Activated CD4-positive, alpha-beta T cell treated with anti-CD3 and anti-CD28 coated beads, Interleukin-2, amount 10 ng/mL, durations not matched to agents 24 days and 14 days (primary cell): ENCODE results near the gene SNX30. TPM values are rescaled to one million over a fixed set of nuclear protein-coding genes. Genes with fewer than 3 reads are reported as not detected.

ENCODE experiments used
- DNase-seq: peaks from one replicate; pipeline ENCODE4 v3.0.0; 2022
- H3K27ac Mint-ChIP-seq: one replicate; pipeline ENCODE4 v1.8.0; 2022; ENCODE audit warnings: mild to moderate bottlenecking, mixed read lengths
- H3K27me3 Mint-ChIP-seq: one replicate; pipeline ENCODE4 v1.8.0; 2022; ENCODE audit warnings: mixed read lengths
- H3K36me3 Mint-ChIP-seq: one replicate; pipeline ENCODE4 v1.8.0; 2022; ENCODE audit warnings: low read depth, mild to moderate bottlenecking, mixed read lengths
- H3K4me1 Mint-ChIP-seq: one replicate; pipeline ENCODE4 v1.8.0; 2021; ENCODE audit warnings: mixed read lengths
- H3K4me3 Mint-ChIP-seq: one replicate; pipeline ENCODE4 v1.8.0; 2022; ENCODE audit warnings: mild to moderate bottlenecking, moderate library complexity, mixed read lengths
- H3K9me3 Mint-ChIP-seq: one replicate; pipeline ENCODE4 v1.8.0; 2021; ENCODE audit warnings: mixed read lengths
- intact Hi-C: fragments of 100-400 bp; cut with micrococcal nuclease; formaldehyde crosslinking; loops from one replicate; pipeline ENCODE4 v1.15.1; 2023
- total RNA-seq: library from RNA; stranded (reverse); gene quantifications from 2 replicates; pipeline ENCODE4 v1.2.3, GENCODE V29; 2022

Gene SNX30
- total RNA-seq, 1 donor from 2014 or later: 2.6 TPM

DNA sequence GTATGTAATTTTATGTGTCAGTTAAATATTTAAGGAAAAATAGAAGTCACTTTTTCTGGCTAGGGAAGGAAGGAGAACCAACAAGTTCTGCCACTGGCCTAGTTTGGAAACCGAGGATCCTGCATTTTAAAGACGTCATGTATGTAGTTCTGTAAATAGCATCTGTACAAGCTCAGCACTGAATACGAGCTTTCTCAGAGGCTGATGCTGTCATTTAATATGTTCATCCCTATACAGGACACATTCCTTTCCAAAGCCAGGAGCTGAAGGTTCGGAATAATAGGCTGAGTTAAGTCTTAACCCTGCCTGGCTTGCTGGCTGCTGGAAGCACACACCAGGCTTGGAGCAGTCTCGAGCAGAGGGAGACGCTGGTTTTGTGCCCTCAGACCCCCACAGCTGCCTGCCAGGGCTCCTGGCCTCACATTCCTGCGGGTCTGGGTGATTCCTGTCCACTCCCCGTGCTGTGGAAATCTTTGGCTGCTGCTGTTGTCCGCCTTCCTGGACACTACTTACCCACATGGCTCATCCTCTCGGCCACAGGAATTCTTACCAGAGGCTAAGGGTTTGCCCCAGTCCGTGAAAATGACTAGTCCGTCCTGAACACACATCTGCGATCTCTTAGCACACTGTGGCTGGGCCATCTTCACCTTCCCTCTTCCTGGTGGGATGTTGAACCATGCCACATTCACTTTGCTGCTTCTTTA lies 103.5 kb downstream of the SNX30 start:
- intact Hi-C loops: no loop called here
- DNase-seq: no peak
- H3K27me3 Mint-ChIP-seq: no peaks in the 10 kb centered on the region
- H3K9me3 Mint-ChIP-seq: no peaks in the 10 kb centered on the region
- no peak overlapping the region for H3K27ac Mint-ChIP-seq
- no peaks in the 10 kb centered on the region for H3K4me1 Mint-ChIP-seq
- no peak overlapping the region for H3K4me3 Mint-ChIP-seq
- peaks cover 6% of the 10 kb centered on the region for H3K36me3 Mint-ChIP-seq

- Mint-ChIP-seq H3K9me3 (no peaks in the 10 kb centered on the region), H3K36me3 (peaks cover 6% of the 10 kb centered on the region), H3K4me1 (no peaks in the 10 kb centered on the region), H3K27ac (no peak overlapping the region), H3K4me3 (no peak overlapping the region), H3K27me3 (no peaks in the 10 kb centered on the region)
- intact Hi-C loops: no loop called here
- DNase-seq: no peak
Observed at GRCh38 chr9:112854657-112855056, 104.1 kb downstream of the SNX30 start.

DNA sequence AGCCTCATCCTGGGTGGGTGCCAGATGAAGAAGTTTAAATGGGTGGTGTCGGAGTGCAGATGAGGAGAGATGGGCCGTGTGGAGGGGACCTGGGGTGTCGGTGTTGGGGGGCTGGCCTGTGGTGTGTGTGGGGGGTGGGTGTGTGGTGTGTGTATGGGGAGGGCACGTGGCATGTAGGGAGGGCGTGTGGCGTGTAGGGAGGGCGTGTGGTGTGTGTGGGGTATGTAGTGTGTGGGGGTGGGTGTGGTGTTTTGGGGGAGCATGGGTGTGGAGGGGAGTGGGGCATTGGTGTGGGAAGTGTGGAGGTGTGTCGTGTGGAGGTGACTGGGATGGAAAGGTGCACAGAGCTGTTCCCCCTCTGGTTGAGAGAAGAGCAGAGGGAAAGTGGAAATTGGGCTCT lies 105.6 kb downstream of the SNX30 start:
- Mint-ChIP-seq H3K27me3 (no peaks in the 10 kb centered on the region), H3K36me3 (peaks cover 3% of the 10 kb centered on the region), H3K4me3 (no peak overlapping the region), H3K9me3 (no peaks in the 10 kb centered on the region), H3K27ac (no peak overlapping the region), H3K4me1 (no peaks in the 10 kb centered on the region)
- no peak for DNase-seq
- intact Hi-C loops: no loop called here

DNA sequence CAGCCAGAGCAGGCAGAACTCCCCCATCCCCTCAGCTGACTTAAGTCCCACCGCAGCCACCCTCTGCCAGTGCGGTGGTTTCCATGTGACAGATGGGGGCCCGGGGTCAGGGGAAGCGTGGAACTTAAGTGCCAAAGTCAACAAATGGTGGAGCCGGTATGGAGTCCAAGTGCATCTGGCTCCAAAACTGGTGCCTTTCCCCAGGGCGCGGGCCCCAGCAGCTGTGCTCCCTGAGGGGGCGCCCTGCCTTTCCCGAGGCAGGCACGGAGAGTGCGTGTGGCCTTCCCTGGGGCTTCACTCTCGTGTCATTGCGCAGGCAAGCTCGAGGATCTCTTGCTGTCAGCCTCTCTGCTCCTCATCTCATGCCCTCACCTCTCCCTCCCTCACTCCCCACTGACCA lies 106.3 kb downstream of the SNX30 start:
- Mint-ChIP-seq H3K27me3 (no peaks in the 10 kb centered on the region), H3K4me1 (no peaks in the 10 kb centered on the region), H3K36me3 (no peaks in the 10 kb centered on the region), H3K9me3 (no peaks in the 10 kb centered on the region), H3K4me3 (no peak overlapping the region), H3K27ac (no peak overlapping the region)
- DNase-seq: no peak
- intact Hi-C loops: no loop called here

DNA sequence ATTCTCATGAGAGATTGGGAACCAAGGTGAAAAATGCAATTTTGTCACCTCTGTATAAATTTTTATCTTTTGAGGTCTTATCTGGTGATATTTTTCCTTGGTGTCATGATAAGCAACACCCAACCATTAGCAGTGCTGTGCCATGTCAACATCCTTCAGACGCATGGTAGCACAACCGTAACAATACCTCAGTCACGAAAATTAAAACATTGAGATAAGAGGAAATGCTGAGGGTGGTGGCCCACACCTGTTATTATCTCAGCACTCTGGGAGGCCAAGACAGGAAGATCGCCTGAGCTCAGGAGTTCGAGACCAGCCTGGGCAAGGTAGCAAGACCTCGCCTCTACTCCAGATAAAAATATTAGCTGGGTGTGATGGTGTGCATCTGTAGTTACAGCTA lies 107.4 kb downstream of the SNX30 start:
- intact Hi-C loops: no loop called here
- no peak for DNase-seq
- Mint-ChIP-seq H3K27me3 (no peaks in the 10 kb centered on the region), H3K9me3 (no peaks in the 10 kb centered on the region), H3K4me1 (peaks cover 2% of the 10 kb centered on the region), H3K36me3 (no peaks in the 10 kb centered on the region), H3K4me3 (no peak overlapping the region), H3K27ac (no peak overlapping the region)

DNA sequence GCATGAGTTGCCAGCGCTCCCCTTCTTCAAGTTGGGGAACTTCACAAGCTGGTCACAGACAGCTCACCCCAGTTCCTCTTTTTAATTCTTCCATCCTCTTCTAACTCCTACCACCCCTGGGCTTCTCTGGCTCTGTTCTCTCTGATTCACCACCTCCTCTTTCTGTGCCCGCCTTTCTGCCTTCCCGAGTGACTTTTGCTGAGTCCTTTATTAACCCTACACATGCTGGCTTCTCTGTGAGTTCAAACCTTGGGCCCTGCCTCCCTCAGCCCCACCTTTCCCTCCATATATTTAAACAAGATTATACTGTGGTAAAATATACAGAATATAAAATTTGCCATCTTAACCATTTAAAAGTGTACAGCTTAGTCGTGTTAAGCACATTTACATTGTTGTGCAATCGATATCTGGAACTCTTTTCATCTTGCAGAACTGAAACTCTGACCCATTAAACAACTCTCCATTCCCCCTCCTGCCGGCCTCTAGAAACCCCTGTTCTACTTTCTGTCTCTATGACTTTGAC lies 108.1 kb downstream of the SNX30 start:
- DNase-seq: no peak
- H3K4me1 Mint-ChIP-seq: peaks cover 9% of the 10 kb centered on the region
- no peak overlapping the region for H3K4me3 Mint-ChIP-seq
- H3K27me3 Mint-ChIP-seq: no peaks in the 10 kb centered on the region
- no peak overlapping the region for H3K27ac Mint-ChIP-seq
- intact Hi-C loops: no loop called here
- H3K9me3 Mint-ChIP-seq: no peaks in the 10 kb centered on the region
- no peaks in the 10 kb centered on the region for H3K36me3 Mint-ChIP-seq

- Mint-ChIP-seq H3K9me3 (no peaks in the 10 kb centered on the region), H3K27ac (no peak overlapping the region), H3K4me1 (peaks cover 13% of the 10 kb centered on the region), H3K4me3 (no peak overlapping the region), H3K27me3 (no peaks in the 10 kb centered on the region), H3K36me3 (peaks cover 4% of the 10 kb centered on the region)
- intact Hi-C loops: no loop called here
- no peak for DNase-seq
Observed at GRCh38 chr9:112860451-112860850, 109.9 kb downstream of the SNX30 start.

- Mint-ChIP-seq H3K9me3 (no peaks in the 10 kb centered on the region), H3K4me1 (peaks cover 13% of the 10 kb centered on the region)
- intact Hi-C loops: no loop called here
Observed at GRCh38 chr9:112861155-112861554, 110.6 kb downstream of the SNX30 start.

DNA sequence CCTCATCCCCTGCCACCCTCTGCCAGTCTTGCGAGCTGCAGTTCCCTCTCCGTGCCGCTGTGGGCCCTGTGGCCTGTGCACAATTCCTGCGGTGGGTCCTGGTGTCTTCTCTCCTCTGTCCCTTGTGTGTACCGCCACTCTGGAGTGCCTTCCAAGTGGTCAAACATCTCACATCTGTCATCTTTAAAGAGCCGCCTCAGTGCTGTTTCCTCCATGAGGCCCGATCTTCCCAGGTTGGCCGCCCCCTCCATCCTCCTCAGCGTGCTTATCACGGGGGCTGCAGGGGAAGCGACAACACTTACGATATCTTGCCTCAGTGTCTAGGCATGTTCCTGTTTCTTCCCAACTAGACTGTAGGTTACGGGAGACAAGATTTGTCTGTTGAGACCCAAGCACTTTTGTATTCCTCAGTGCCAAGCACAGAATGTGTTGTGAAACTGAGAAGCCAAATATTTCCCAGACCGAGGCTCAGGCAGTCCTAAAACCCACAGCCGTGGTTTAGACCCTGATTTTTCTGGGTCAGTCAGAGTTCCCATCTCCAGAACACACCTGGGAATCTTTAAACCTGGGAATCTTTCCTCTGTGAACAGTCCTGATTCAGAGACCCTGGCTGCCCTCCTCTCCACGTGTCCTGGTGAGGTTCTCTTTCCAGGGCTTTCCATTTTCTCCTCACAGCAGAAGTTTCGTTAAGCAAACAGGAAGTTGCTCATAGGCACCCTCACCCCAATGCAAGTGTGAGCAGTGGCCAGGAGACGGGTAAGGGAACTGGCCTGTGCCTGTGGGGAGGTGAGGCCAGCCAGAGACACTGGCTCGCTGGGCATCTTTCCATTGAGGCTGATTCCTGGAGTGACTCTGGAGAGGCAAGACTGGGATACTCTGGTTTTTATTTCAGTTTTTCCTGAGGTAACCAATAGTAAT lies 111.3 kb downstream of the SNX30 start:
- H3K36me3 Mint-ChIP-seq: peaks cover 4% of the 10 kb centered on the region
- no peak overlapping the region for H3K27ac Mint-ChIP-seq
- no peaks in the 10 kb centered on the region for H3K27me3 Mint-ChIP-seq
- no peak overlapping the region for H3K4me3 Mint-ChIP-seq
- no peak for DNase-seq
- H3K4me1 Mint-ChIP-seq: peaks cover 13% of the 10 kb centered on the region
- no peaks in the 10 kb centered on the region for H3K9me3 Mint-ChIP-seq
- intact Hi-C loops: no loop called here

More at GRCh38 chr9:112861155-112861554, 110.6 kb downstream of the SNX30 start:
- Mint-ChIP-seq H3K27me3 (no peaks in the 10 kb centered on the region), H3K36me3 (peaks cover 4% of the 10 kb centered on the region), H3K27ac (no peak overlapping the region), H3K4me3 (no peak overlapping the region)
- no peak for DNase-seq

GRCh38 chr9:112863214-112863613 lies 112.7 kb downstream of the SNX30 start:
- H3K4me1 Mint-ChIP-seq: peaks cover 23% of the 10 kb centered on the region
- no peak for DNase-seq
- H3K9me3 Mint-ChIP-seq: no peaks in the 10 kb centered on the region
- no peaks in the 10 kb centered on the region for H3K27me3 Mint-ChIP-seq
- H3K27ac Mint-ChIP-seq: no peak overlapping the region
- H3K36me3 Mint-ChIP-seq: peaks cover 7% of the 10 kb centered on the region
- intact Hi-C loops: no loop called here
- no peak overlapping the region for H3K4me3 Mint-ChIP-seq

- no peak overlapping the region for H3K4me3 Mint-ChIP-seq
- intact Hi-C loops: no loop called here
- H3K27ac Mint-ChIP-seq: no peak overlapping the region
- no peak for DNase-seq
- no peaks in the 10 kb centered on the region for H3K27me3 Mint-ChIP-seq
- H3K36me3 Mint-ChIP-seq: peaks cover 7% of the 10 kb centered on the region
- no peaks in the 10 kb centered on the region for H3K9me3 Mint-ChIP-seq
- H3K4me1 Mint-ChIP-seq: peaks cover 23% of the 10 kb centered on the region
Observed at GRCh38 chr9:112863746-112864145, 113.2 kb downstream of the SNX30 start.

GRCh38 chr9:112864403-112864802 lies 113.8 kb downstream of the SNX30 start:
- Mint-ChIP-seq H3K9me3 (no peaks in the 10 kb centered on the region), H3K27ac (no peak overlapping the region), H3K4me1 (peaks cover 23% of the 10 kb centered on the region), H3K4me3 (no peak overlapping the region), H3K36me3 (peaks cover 7% of the 10 kb centered on the region), H3K27me3 (no peaks in the 10 kb centered on the region)
- intact Hi-C loops: no loop called here
- no peak for DNase-seq

- intact Hi-C loops: no loop called here
- Mint-ChIP-seq H3K4me3 (no peak overlapping the region), H3K36me3 (peaks cover 7% of the 10 kb centered on the region), H3K4me1 (peaks cover 23% of the 10 kb centered on the region), H3K27me3 (no peaks in the 10 kb centered on the region), H3K27ac (no peak overlapping the region), H3K9me3 (no peaks in the 10 kb centered on the region)
- no peak for DNase-seq
Observed at GRCh38 chr9:112864982-112865381, 114.4 kb downstream of the SNX30 start.

- H3K9me3 Mint-ChIP-seq: no peaks in the 10 kb centered on the region
- intact Hi-C loops: no loop called here
- peaks cover 23% of the 10 kb centered on the region for H3K4me1 Mint-ChIP-seq
- no peak overlapping the region for H3K27ac Mint-ChIP-seq
- no peak overlapping the region for H3K4me3 Mint-ChIP-seq
- no peak for DNase-seq
- H3K27me3 Mint-ChIP-seq: no peaks in the 10 kb centered on the region
- peaks cover 7% of the 10 kb centered on the region for H3K36me3 Mint-ChIP-seq
Observed at GRCh38 chr9:112866662-112867274, 116.2 kb downstream of the SNX30 start.
